T-helper 1 cell treated with Interleukin-12 subunit alpha and Interleukin-12 subunit beta and Interleukin-4 antibody, amounts not matched to agents 30 μg/mL and 1 μg/mL, for 36 hours (primary cell): ENCODE results near the gene INCENP.
"Not testable (repeated sequence)": the region's sequence is repeated elsewhere in the genome, so short reads cannot be mapped to it uniquely, and the experiment has no call there.

Experiments used
- H3K27ac Mint-ChIP-seq: one replicate; pipeline ENCODE4 v1.8.0; 2021; ENCODE audit warnings: mild to moderate bottlenecking, mixed read lengths
- H3K27me3 Mint-ChIP-seq: one replicate; pipeline ENCODE4 v1.8.0; 2021; ENCODE audit warnings: low read depth, mixed read lengths
- H3K36me3 Mint-ChIP-seq: one replicate; pipeline ENCODE4 v1.8.0; 2021; ENCODE audit warnings: low read depth, mixed read lengths
- H3K4me1 Mint-ChIP-seq: one replicate; pipeline ENCODE4 v1.8.0; 2021; ENCODE audit warnings: low read depth, mixed read lengths
- H3K4me3 Mint-ChIP-seq: one replicate; pipeline ENCODE4 v1.8.0; 2021; ENCODE audit warnings: mild to moderate bottlenecking, moderate library complexity, mixed read lengths
- H3K9me3 Mint-ChIP-seq: one replicate; pipeline ENCODE4 v1.8.0; 2021; ENCODE audit warnings: mixed read lengths

INCENP gene

GRCh38 chr11:62123669-62124185 lies at the start of gene INCENP:
INCENP (plus strand) TSS chr11:62124011; CDS start chr11:62128162, 4,151 bp downstream.
- Mint-ChIP-seq H3K27me3 (peaks cover 6% of the 10 kb centered on the region), H3K36me3 (peaks cover 8% of the 10 kb centered on the region), H3K4me1 (peaks cover 29% of the 10 kb centered on the region), H3K9me3 (no peaks in the 10 kb centered on the region), H3K27ac (peak within 1 kb of the TSS; percentile 93), H3K4me3 (peak within 1 kb of the TSS; percentile 96)

GRCh38 chr11:62075438-62075837 lies 48.4 kb upstream of the INCENP start:
- H3K27ac Mint-ChIP-seq = no peak overlapping the region
- no peaks in the 10 kb centered on the region for H3K36me3 Mint-ChIP-seq
- no peaks in the 10 kb centered on the region for H3K9me3 Mint-ChIP-seq
- no peak overlapping the region for H3K4me3 Mint-ChIP-seq
- H3K4me1 Mint-ChIP-seq = no peaks in the 10 kb centered on the region
- H3K27me3 Mint-ChIP-seq = no peaks in the 10 kb centered on the region

- H3K4me3 Mint-ChIP-seq = no peak overlapping the region
- H3K4me1 Mint-ChIP-seq = peaks cover 9% of the 10 kb centered on the region
- H3K27me3 Mint-ChIP-seq = peaks cover 4% of the 10 kb centered on the region
- H3K9me3 Mint-ChIP-seq = no peaks in the 10 kb centered on the region
- H3K27ac Mint-ChIP-seq = no peak overlapping the region
- H3K36me3 Mint-ChIP-seq = no peaks in the 10 kb centered on the region
Observed at GRCh38 chr11:62077132-62077531, 46.7 kb upstream of the INCENP start.

GRCh38 chr11:62081378-62082291 lies 42.2 kb upstream of the INCENP start:
- Mint-ChIP-seq H3K9me3 (no peaks in the 10 kb centered on the region), H3K36me3 (no peaks in the 10 kb centered on the region), H3K27ac (no peak overlapping the region), H3K27me3 (peaks cover 4% of the 10 kb centered on the region), H3K4me1 (peaks cover 9% of the 10 kb centered on the region), H3K4me3 (no peak overlapping the region)

- Mint-ChIP-seq H3K27ac (no peak overlapping the region), H3K27me3 (peaks cover 4% of the 10 kb centered on the region), H3K4me3 (no peak overlapping the region), H3K4me1 (peaks cover 9% of the 10 kb centered on the region), H3K9me3 (no peaks in the 10 kb centered on the region), H3K36me3 (no peaks in the 10 kb centered on the region)
Observed at GRCh38 chr11:62082292-62082657, 41.5 kb upstream of the INCENP start.

GRCh38 chr11:62084801-62085200 lies 39.0 kb upstream of the INCENP start:
- H3K36me3 Mint-ChIP-seq, H3K27ac Mint-ChIP-seq, H3K4me3 Mint-ChIP-seq, H3K4me1 Mint-ChIP-seq, H3K27me3 Mint-ChIP-seq: not testable (repeated sequence)
- peaks cover 16% of the 10 kb centered on the region for H3K9me3 Mint-ChIP-seq

- Mint-ChIP-seq H3K4me1 (no peaks in the 10 kb centered on the region), H3K4me3 (no peak overlapping the region), H3K36me3 (peaks cover 1% of the 10 kb centered on the region), H3K27me3 (no peaks in the 10 kb centered on the region), H3K27ac (no peak overlapping the region), H3K9me3 (peaks cover 16% of the 10 kb centered on the region)
Observed at GRCh38 chr11:62087694-62088093, 36.1 kb upstream of the INCENP start.

- no peak overlapping the region for H3K4me3 Mint-ChIP-seq
- no peak overlapping the region for H3K27ac Mint-ChIP-seq
- no peaks in the 10 kb centered on the region for H3K27me3 Mint-ChIP-seq
- H3K9me3 Mint-ChIP-seq = peaks cover 16% of the 10 kb centered on the region
- peaks cover 1% of the 10 kb centered on the region for H3K36me3 Mint-ChIP-seq
- H3K4me1 Mint-ChIP-seq = no peaks in the 10 kb centered on the region
Observed at GRCh38 chr11:62088331-62088933, 35.4 kb upstream of the INCENP start.

GRCh38 chr11:62103141-62103540 lies 20.7 kb upstream of the INCENP start:
- no peak overlapping the region for H3K27ac Mint-ChIP-seq
- H3K27me3 Mint-ChIP-seq = no peaks in the 10 kb centered on the region
- no peak overlapping the region for H3K4me3 Mint-ChIP-seq
- H3K4me1 Mint-ChIP-seq = peaks cover 13% of the 10 kb centered on the region
- no peaks in the 10 kb centered on the region for H3K36me3 Mint-ChIP-seq
- peaks cover 9% of the 10 kb centered on the region for H3K9me3 Mint-ChIP-seq

- Mint-ChIP-seq H3K4me3 (no peak overlapping the region), H3K27ac (no peak overlapping the region), H3K36me3 (no peaks in the 10 kb centered on the region), H3K27me3 (no peaks in the 10 kb centered on the region), H3K9me3 (peaks cover 9% of the 10 kb centered on the region), H3K4me1 (peaks cover 13% of the 10 kb centered on the region)
Observed at GRCh38 chr11:62103986-62104385, 19.8 kb upstream of the INCENP start.

GRCh38 chr11:62104816-62105653 lies 18.8 kb upstream of the INCENP start:
- Mint-ChIP-seq H3K27me3 (no peaks in the 10 kb centered on the region), H3K9me3 (peaks cover 9% of the 10 kb centered on the region), H3K4me1 (peaks cover 13% of the 10 kb centered on the region), H3K4me3 (peak overlapping the region; percentile 76), H3K27ac (peak overlapping the region; percentile 87), H3K36me3 (no peaks in the 10 kb centered on the region)

- peak overlapping the region; percentile 87 for H3K27ac Mint-ChIP-seq
- peak overlapping the region; percentile 76 for H3K4me3 Mint-ChIP-seq
- H3K9me3 Mint-ChIP-seq = peaks cover 9% of the 10 kb centered on the region
- H3K27me3 Mint-ChIP-seq = peaks cover under 1% of the 10 kb centered on the region
- H3K36me3 Mint-ChIP-seq = no peaks in the 10 kb centered on the region
- peaks cover 13% of the 10 kb centered on the region for H3K4me1 Mint-ChIP-seq
Observed at GRCh38 chr11:62105667-62106191, 18.1 kb upstream of the INCENP start.

- Mint-ChIP-seq H3K4me3 (no peak overlapping the region), H3K36me3 (no peaks in the 10 kb centered on the region), H3K4me1 (peaks cover 14% of the 10 kb centered on the region), H3K27ac (no peak overlapping the region), H3K9me3 (peaks cover 9% of the 10 kb centered on the region), H3K27me3 (peaks cover 3% of the 10 kb centered on the region)
Observed at GRCh38 chr11:62108017-62108750, 15.6 kb upstream of the INCENP start.
